ENCODE data around the gene PODN.

DNA sequence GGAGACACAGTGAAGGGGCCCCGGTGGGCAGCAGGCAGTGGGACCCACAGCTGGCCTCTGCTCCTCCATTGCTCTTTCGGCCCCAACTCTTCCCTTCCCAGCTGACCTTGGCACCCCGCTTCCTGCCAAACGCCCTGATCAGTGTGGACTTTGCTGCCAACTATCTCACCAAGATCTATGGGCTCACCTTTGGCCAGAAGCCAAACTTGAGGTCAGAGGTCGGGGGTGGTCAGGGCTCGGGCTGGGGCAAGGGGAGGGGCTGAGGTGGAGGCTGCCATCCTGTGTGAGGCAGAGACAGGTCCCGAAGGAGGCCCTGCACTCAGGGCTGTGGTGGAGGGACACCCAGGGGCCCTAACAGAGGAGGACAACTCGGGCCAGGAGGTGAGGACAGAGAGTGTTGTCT, 13.7 kb downstream of the PODN start:
- TF ChIP-seq, protein P1, sequence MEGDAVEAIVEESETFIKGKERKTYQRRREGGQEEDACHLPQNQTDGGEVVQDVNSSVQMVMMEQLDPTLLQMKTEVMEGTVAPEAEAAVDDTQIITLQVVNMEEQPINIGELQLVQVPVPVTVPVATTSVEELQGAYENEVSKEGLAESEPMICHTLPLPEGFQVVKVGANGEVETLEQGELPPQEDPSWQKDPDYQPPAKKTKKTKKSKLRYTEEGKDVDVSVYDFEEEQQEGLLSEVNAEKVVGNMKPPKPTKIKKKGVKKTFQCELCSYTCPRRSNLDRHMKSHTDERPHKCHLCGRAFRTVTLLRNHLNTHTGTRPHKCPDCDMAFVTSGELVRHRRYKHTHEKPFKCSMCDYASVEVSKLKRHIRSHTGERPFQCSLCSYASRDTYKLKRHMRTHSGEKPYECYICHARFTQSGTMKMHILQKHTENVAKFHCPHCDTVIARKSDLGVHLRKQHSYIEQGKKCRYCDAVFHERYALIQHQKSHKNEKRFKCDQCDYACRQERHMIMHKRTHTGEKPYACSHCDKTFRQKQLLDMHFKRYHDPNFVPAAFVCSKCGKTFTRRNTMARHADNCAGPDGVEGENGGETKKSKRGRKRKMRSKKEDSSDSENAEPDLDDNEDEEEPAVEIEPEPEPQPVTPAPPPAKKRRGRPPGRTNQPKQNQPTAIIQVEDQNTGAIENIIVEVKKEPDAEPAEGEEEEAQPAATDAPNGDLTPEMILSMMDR (IDR thresholded peaks at IDR 0.05; ENCODE audit: poor library complexity) = no peak
- no peak for TF ChIP-seq EZH2 (IDR thresholded peaks at IDR 0.05; ENCODE audit: borderline replicate concordance)
- TF ChIP-seq EZH2phosphoT487 (IDR thresholded peaks at IDR 0.05; ENCODE audit: low read depth, severe bottlenecking, unreplicated experiment) = no peak

Data from hepatocyte (in vitro differentiated cells).